ENCODE data around the gene ZNF71.
"Not testable (repeated sequence)": the region's sequence is repeated elsewhere in the genome, so short reads cannot be mapped to it uniquely, and the experiment has no call there.

The ZNF71 gene

GRCh38 chr19:56622374-56622773, 27.3 kb downstream of the ZNF71 start:
- no peak for DNase-seq (ENCODE audit: low read depth in 2 of 2)

- no peak for DNase-seq (ENCODE audit: low read depth in 2 of 2)
Measured at GRCh38 chr19:56623006-56623405, 27.9 kb downstream of the ZNF71 start.

GRCh38 chr19:56625708-56626107, 30.6 kb downstream of the ZNF71 start:
- DNase-seq (ENCODE audit: low read depth in 2 of 2), result no peak

GRCh38 chr19:56633021-56633420, 37.9 kb downstream of the ZNF71 start:
- DNase-seq (ENCODE audit: low read depth in 2 of 2), result no peak

- no peak for DNase-seq (ENCODE audit: low read depth in 2 of 2)
Measured at GRCh38 chr19:56637976-56638555, 43.0 kb downstream of the ZNF71 start.

GRCh38 chr19:56639217-56639616, 44.1 kb downstream of the ZNF71 start:
- DNase-seq (ENCODE audit: low read depth in 2 of 2), result no peak

GRCh38 chr19:56642711-56643459, 47.8 kb downstream of the ZNF71 start, which contains the start of gene SMIM17:
SMIM17 (plus strand) TSS chr19:56643159; CDS start chr19:56645668, 2,509 bp downstream.
- DNase-seq (ENCODE audit: low read depth in 2 of 2), result no peak

GRCh38 chr19:56643460-56643955, 48.4 kb downstream of the ZNF71 start:
- DNase-seq (ENCODE audit: low read depth in 2 of 2), result no peak

- DNase-seq (ENCODE audit: low read depth in 2 of 2), result no peak
Measured at GRCh38 chr19:56654151-56654550, 59.0 kb downstream of the ZNF71 start.

- DNase-seq (ENCODE audit: low read depth in 2 of 2), result no peak
Measured at GRCh38 chr19:56660381-56661107, 65.4 kb downstream of the ZNF71 start.

GRCh38 chr19:56661248-56661647, 66.1 kb downstream of the ZNF71 start:
- no peak for DNase-seq (ENCODE audit: low read depth in 2 of 2)

- no peak for DNase-seq (ENCODE audit: low read depth in 2 of 2)
Measured at GRCh38 chr19:56663931-56664500, 68.9 kb downstream of the ZNF71 start.

- DNase-seq (ENCODE audit: low read depth in 2 of 2), result no peak
Measured at GRCh38 chr19:56664511-56664910, 69.4 kb downstream of the ZNF71 start.

GRCh38 chr19:56667311-56667870, 72.3 kb downstream of the ZNF71 start:
- no peak for DNase-seq (ENCODE audit: low read depth in 2 of 2)

GRCh38 chr19:56668676-56669075, 73.6 kb downstream of the ZNF71 start:
- DNase-seq (ENCODE audit: low read depth in 2 of 2), result no peak

GRCh38 chr19:56670401-56670960, 75.4 kb downstream of the ZNF71 start:
- no peak for DNase-seq (ENCODE audit: low read depth in 2 of 2)

- no peak for DNase-seq (ENCODE audit: low read depth in 2 of 2)
Measured at GRCh38 chr19:56670961-56671612, 76.0 kb downstream of the ZNF71 start.

GRCh38 chr19:56671613-56671994, 76.5 kb downstream of the ZNF71 start, which contains the start of gene ZNF835:
ZNF835 (minus strand) TSS chr19:56671757; CDS start chr19:56665198, 6,559 bp downstream.
- DNase-seq (ENCODE audit: low read depth in 2 of 2), result peak; percentile 57 to 70

- not testable (repeated sequence) for DNase-seq (ENCODE audit: low read depth in 2 of 2)
Measured at GRCh38 chr19:56672610-56673009, 77.5 kb downstream of the ZNF71 start.
